Measurements from ENCODE around the gene PRRG1. TPM values are rescaled to one million over a fixed set of nuclear protein-coding genes. Genes with fewer than 3 reads are reported as not detected.

PRRG1 gene
- 10.7 and 11.3 TPM in 2 replicates for total RNA-seq

DNA sequence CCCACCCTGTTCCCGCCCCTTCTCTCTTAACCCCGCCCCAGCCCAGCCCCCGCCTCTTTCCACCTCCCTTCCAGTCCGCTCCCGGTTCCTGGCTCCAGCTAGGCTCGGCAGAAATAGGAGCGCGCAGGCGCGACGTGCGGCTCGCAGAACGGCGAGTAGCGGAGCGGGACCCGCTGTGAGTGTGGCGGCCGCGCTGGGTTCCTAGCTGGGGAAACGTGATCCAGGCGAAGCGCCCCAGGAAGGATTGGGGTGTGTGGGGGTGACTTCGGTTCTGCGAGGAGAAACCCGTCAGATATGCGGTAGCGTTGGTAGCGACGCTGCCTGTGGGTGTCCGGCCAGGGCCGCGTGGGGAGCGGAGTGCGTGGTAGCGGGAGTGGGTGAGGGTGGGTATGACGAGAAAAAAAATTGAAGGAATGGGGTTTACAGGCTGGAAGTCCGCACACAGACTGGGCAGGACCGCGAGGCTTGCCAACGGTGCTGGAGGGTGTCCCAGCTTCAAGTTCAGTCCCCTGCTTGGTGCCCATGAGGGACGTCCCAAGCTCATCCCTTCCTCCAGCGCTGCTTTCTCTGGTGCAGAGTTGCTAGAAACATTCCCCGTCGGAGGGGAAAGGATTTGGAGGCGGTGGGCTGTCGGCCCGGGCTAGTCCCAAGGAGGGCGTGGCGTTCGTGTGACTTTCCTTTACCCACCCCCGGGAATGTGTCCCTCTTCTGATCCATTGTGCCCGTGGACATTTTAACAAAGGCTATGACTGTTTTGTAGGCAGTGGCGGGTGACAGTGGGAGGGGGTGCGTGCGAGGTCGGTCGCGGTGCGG, at the start of gene PRRG1:
Gene PRRG1, plus strand, starts transcription at position 144 of the 813 bp plus-strand sequence. CDS start 56,886 bp downstream, outside the sequence.

Other genes starting within 250 kb of the PRRG1 start
- not detected in 2 replicates for gene LANCL3, start 222.3 kb downstream of the PRRG1 start, total RNA-seq